HUES6 (cell line): ENCODE data around the gene TENT5A.

Experiments used
- H3K27ac ChIP-seq: 2 replicates; pipeline ENCODE4 v1.7.0; 2013; ENCODE audit warnings: low read depth, mild to moderate bottlenecking, low read length, inconsistent platforms
- H3K27me3 ChIP-seq: 2 replicates; pipeline ENCODE4 v1.6.1; 2013; ENCODE audit warnings: low read length; ENCODE audit not compliant: control insufficient read depth, insufficient read depth
- H3K36me3 ChIP-seq: 2 replicates; pipeline ENCODE4 v1.6.1; 2013; ENCODE audit warnings: low read length; ENCODE audit not compliant: control insufficient read depth, insufficient read depth
- H3K4me1 ChIP-seq: 2 replicates; pipeline ENCODE4 v1.6.1; 2013; ENCODE audit warnings: low read length; ENCODE audit not compliant: control insufficient read depth, insufficient read depth
- H3K4me3 ChIP-seq: 2 replicates; pipeline ENCODE4 v1.5.1; 2013; ENCODE audit warnings: low read depth, low read length
- H3K9ac ChIP-seq: one replicate; pipeline ENCODE4 v1.6.1; 2013; ENCODE audit warnings: mild to moderate bottlenecking, low read length
- H3K9me3 ChIP-seq: 2 replicates; pipeline ENCODE4 v1.6.1; 2013; ENCODE audit warnings: low read depth, low read length; ENCODE audit not compliant: control insufficient read depth, insufficient read depth

The TENT5A gene

GRCh38 chr6:81752084-81752920 is at the start of gene TENT5A:
TENT5A (minus strand) TSS chr6:81752681; CDS start chr6:81752141, 540 bp downstream.
- no peaks in the 10 kb centered on the region for H3K9me3 ChIP-seq
- H3K27ac ChIP-seq = no peak within 1 kb of the TSS
- peak within 1 kb of the TSS; percentile 53 for H3K9ac ChIP-seq
- peaks cover 17% of the 10 kb centered on the region for H3K4me1 ChIP-seq
- no peaks in the 10 kb centered on the region for H3K36me3 ChIP-seq
- peaks cover 42% of the 10 kb centered on the region for H3K27me3 ChIP-seq
- peak within 1 kb of the TSS; percentile 86 for H3K4me3 ChIP-seq

DNA sequence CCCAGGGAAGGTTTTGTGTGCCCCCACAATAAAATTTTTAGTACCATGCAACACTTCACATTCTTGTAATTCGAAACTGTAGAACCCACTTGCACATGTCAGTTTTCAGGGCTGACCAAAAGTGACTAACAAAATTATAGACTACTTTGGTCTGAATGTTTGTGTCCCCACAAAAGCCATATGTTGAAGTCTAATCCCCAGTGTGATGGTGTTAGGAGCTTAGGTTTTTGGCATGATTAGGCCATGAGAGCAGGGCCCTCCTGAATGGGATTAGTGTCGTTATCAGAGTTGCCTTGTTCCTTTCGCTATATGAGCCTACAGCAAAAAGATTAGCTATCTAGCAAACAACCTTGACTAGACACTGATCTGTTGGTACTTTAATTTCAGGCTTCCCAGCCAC is 49.0 kb upstream of the TENT5A start:
- H3K9me3 ChIP-seq = no peaks in the 10 kb centered on the region
- no peaks in the 10 kb centered on the region for H3K4me1 ChIP-seq
- no peak overlapping the region for H3K9ac ChIP-seq
- H3K27me3 ChIP-seq = no peaks in the 10 kb centered on the region
- no peak overlapping the region for H3K27ac ChIP-seq
- H3K4me3 ChIP-seq = no peak overlapping the region
- H3K36me3 ChIP-seq = no peaks in the 10 kb centered on the region

GRCh38 chr6:81800666-81801065 is 48.2 kb upstream of the TENT5A start:
- Histone ChIP-seq H3K27ac (no peak overlapping the region), H3K4me3 (no peak overlapping the region), H3K9me3 (no peaks in the 10 kb centered on the region), H3K4me1 (no peaks in the 10 kb centered on the region), H3K9ac (no peak overlapping the region), H3K27me3 (no peaks in the 10 kb centered on the region), H3K36me3 (no peaks in the 10 kb centered on the region)

GRCh38 chr6:81799323-81799722 is 46.8 kb upstream of the TENT5A start:
- no peaks in the 10 kb centered on the region for H3K36me3 ChIP-seq
- H3K27ac ChIP-seq = no peak overlapping the region
- H3K9me3 ChIP-seq = no peaks in the 10 kb centered on the region
- no peak overlapping the region for H3K9ac ChIP-seq
- no peaks in the 10 kb centered on the region for H3K4me1 ChIP-seq
- H3K27me3 ChIP-seq = no peaks in the 10 kb centered on the region
- H3K4me3 ChIP-seq = no peak overlapping the region

- no peaks in the 10 kb centered on the region for H3K4me1 ChIP-seq
- no peak overlapping the region for H3K4me3 ChIP-seq
These were observed 45.1 kb upstream of the TENT5A start for GRCh38 chr6:81797591-81797990.

DNA sequence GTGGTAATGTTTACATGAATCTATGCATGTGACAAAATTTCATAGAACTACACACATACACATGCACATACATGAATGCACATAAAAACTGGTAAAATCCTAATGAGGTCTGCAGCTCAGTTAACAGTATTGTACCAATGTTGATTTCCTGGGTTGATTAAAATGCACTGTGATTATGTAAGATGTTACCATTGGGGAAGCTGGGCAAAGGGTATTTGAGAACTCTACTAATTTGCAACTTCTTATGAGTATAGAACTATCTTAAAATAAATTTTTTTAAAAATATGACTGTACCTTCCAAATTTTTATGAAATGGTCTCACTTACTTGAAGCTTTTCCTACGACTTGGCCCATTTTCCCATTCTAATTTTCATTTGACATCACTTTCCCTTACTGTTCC is 43.4 kb upstream of the TENT5A start:
- H3K27me3 ChIP-seq = no peaks in the 10 kb centered on the region

More at GRCh38 chr6:81797591-81797990, 45.1 kb upstream of the TENT5A start:
- Histone ChIP-seq H3K9me3 (no peaks in the 10 kb centered on the region), H3K9ac (no peak overlapping the region), H3K27ac (no peak overlapping the region), H3K36me3 (no peaks in the 10 kb centered on the region), H3K27me3 (no peaks in the 10 kb centered on the region)

GRCh38 chr6:81793821-81794475 is 41.5 kb upstream of the TENT5A start:
- no peaks in the 10 kb centered on the region for H3K9me3 ChIP-seq
- H3K4me1 ChIP-seq = peaks cover 11% of the 10 kb centered on the region
- no peak overlapping the region for H3K9ac ChIP-seq
- no peaks in the 10 kb centered on the region for H3K27me3 ChIP-seq
- no peaks in the 10 kb centered on the region for H3K36me3 ChIP-seq
- no peak overlapping the region for H3K4me3 ChIP-seq
- no peak overlapping the region for H3K27ac ChIP-seq

More for the DNA sequence above, 43.4 kb upstream of the TENT5A start:
- H3K36me3 ChIP-seq = no peaks in the 10 kb centered on the region
- H3K4me3 ChIP-seq = no peak overlapping the region
- no peak overlapping the region for H3K9ac ChIP-seq
- no peaks in the 10 kb centered on the region for H3K4me1 ChIP-seq
- no peak overlapping the region for H3K27ac ChIP-seq
- no peaks in the 10 kb centered on the region for H3K9me3 ChIP-seq

- Histone ChIP-seq H3K27me3 (no peaks in the 10 kb centered on the region), H3K27ac (no peak overlapping the region)
These were observed 40.3 kb upstream of the TENT5A start for GRCh38 chr6:81792826-81793225.

GRCh38 chr6:81791756-81792155 is 39.3 kb upstream of the TENT5A start:
- no peak overlapping the region for H3K27ac ChIP-seq
- H3K9ac ChIP-seq = no peak overlapping the region
- no peaks in the 10 kb centered on the region for H3K36me3 ChIP-seq
- H3K9me3 ChIP-seq = no peaks in the 10 kb centered on the region
- no peaks in the 10 kb centered on the region for H3K27me3 ChIP-seq
- H3K4me1 ChIP-seq = peaks cover 14% of the 10 kb centered on the region
- H3K4me3 ChIP-seq = no peak overlapping the region

More at GRCh38 chr6:81792826-81793225, 40.3 kb upstream of the TENT5A start:
- peaks cover 14% of the 10 kb centered on the region for H3K4me1 ChIP-seq
- H3K9ac ChIP-seq = no peak overlapping the region
- no peak overlapping the region for H3K4me3 ChIP-seq
- H3K36me3 ChIP-seq = no peaks in the 10 kb centered on the region
- H3K9me3 ChIP-seq = no peaks in the 10 kb centered on the region

- Histone ChIP-seq H3K9ac (no peak overlapping the region), H3K4me3 (no peak overlapping the region; the same call in 1 of the 2 replicates), H3K27ac (0 out of 2 replicates have a peak overlapping the region, but pooled peaks have one; percentile 35), H3K4me1 (peaks cover 23% of the 10 kb centered on the region), H3K9me3 (no peaks in the 10 kb centered on the region), H3K36me3 (no peaks in the 10 kb centered on the region), H3K27me3 (no peaks in the 10 kb centered on the region)
These were observed 37.6 kb upstream of the TENT5A start for GRCh38 chr6:81790034-81790433.

GRCh38 chr6:81789291-81789690 is 36.8 kb upstream of the TENT5A start:
- peaks cover 23% of the 10 kb centered on the region for H3K4me1 ChIP-seq
- no peak overlapping the region for H3K9ac ChIP-seq
- no peaks in the 10 kb centered on the region for H3K27me3 ChIP-seq
- no peaks in the 10 kb centered on the region for H3K9me3 ChIP-seq
- no peak overlapping the region for H3K4me3 ChIP-seq
- no peaks in the 10 kb centered on the region for H3K36me3 ChIP-seq
- H3K27ac ChIP-seq = no peak overlapping the region
